Glutamatergic neuron (in vitro differentiated cells): ENCODE results near the gene SPIRE1. TPM values are rescaled to one million over a fixed set of nuclear protein-coding genes. Genes with fewer than 3 reads are reported as not detected.

ENCODE experiments used
- DNase-seq: peaks from one replicate; pipeline ENCODE4 v3.0.0; 2022
- H3K27ac Mint-ChIP-seq: one replicate; pipeline ENCODE4 v1.8.0; 2020; ENCODE audit warnings: mild to moderate bottlenecking, mixed read lengths, inconsistent platforms; ENCODE audit not compliant: unreplicated experiment
- H3K27me3 Mint-ChIP-seq: one replicate; pipeline ENCODE4 v1.8.0; 2020; ENCODE audit warnings: mild to moderate bottlenecking, moderate library complexity, mixed read lengths, inconsistent platforms; ENCODE audit not compliant: unreplicated experiment
- H3K36me3 Mint-ChIP-seq: one replicate; pipeline ENCODE4 v1.8.0; 2020; ENCODE audit warnings: mild to moderate bottlenecking, mixed read lengths, inconsistent platforms; ENCODE audit not compliant: unreplicated experiment
- H3K4me1 Mint-ChIP-seq: one replicate; pipeline ENCODE4 v1.8.0; 2020; ENCODE audit warnings: mild to moderate bottlenecking, low read depth, mixed read lengths, inconsistent platforms; ENCODE audit not compliant: unreplicated experiment
- H3K4me3 Mint-ChIP-seq: one replicate; pipeline ENCODE4 v1.8.0; 2020; ENCODE audit warnings: mild to moderate bottlenecking, mixed read lengths, inconsistent platforms; ENCODE audit not compliant: unreplicated experiment
- H3K9me3 Mint-ChIP-seq: one replicate; pipeline ENCODE4 v1.8.0; 2020; ENCODE audit warnings: mild to moderate bottlenecking, moderate library complexity, mixed read lengths, inconsistent platforms; ENCODE audit not compliant: unreplicated experiment
- total RNA-seq: library from RNA; stranded (reverse); fragmentation: NEBNext Ultra II Directional; extraction: Animal tissue kit (Norgen Biotek cat#: 25700); gene quantifications from one replicate; pipeline ENCODE4 v1.2.1, GENCODE V29; 2021; ENCODE audit not compliant: unreplicated experiment
- TF ChIP-seq, protein P1 (sequence below): fragments of 200-600 bp; sonication (generic); IDR thresholded peaks from one replicate; pipeline ENCODE4 v1.5.0; 2021; ENCODE audit not compliant: partially characterized antibody, unreplicated experiment

Gene SPIRE1
- total RNA-seq, 1 donor from 2014 or later = 29.9 TPM

DNA sequence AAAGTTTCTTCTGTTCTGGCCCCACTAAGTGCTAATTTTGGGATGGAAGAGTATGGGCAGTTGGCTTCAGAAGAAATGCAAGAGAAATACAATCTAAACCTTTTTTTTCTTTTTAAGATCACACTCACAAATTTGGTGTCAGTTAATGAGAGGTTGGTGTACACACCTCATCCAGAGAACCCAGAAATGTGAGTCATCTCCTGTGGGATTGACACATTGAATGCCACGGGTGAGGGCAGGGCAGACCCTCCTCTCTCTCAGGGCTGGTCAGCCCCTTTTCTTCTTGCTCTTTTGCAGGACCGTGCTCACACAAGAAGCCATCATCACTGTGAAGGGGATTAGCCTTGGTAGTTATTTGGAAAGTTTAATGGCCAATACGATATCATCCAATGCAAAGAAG, 231.0 kb downstream of the SPIRE1 start:
- Mint-ChIP-seq H3K27ac (no peak overlapping the region), H3K36me3 (peaks cover 4% of the 10 kb centered on the region), H3K9me3 (no peaks in the 10 kb centered on the region), H3K27me3 (peaks cover 4% of the 10 kb centered on the region), H3K4me3 (no peak overlapping the region), H3K4me1 (no peaks in the 10 kb centered on the region)
- TF ChIP-seq, protein P1, sequence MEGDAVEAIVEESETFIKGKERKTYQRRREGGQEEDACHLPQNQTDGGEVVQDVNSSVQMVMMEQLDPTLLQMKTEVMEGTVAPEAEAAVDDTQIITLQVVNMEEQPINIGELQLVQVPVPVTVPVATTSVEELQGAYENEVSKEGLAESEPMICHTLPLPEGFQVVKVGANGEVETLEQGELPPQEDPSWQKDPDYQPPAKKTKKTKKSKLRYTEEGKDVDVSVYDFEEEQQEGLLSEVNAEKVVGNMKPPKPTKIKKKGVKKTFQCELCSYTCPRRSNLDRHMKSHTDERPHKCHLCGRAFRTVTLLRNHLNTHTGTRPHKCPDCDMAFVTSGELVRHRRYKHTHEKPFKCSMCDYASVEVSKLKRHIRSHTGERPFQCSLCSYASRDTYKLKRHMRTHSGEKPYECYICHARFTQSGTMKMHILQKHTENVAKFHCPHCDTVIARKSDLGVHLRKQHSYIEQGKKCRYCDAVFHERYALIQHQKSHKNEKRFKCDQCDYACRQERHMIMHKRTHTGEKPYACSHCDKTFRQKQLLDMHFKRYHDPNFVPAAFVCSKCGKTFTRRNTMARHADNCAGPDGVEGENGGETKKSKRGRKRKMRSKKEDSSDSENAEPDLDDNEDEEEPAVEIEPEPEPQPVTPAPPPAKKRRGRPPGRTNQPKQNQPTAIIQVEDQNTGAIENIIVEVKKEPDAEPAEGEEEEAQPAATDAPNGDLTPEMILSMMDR = no peak
- DNase-seq = no peak

GRCh38 chr18:12424252-12424651, 233.7 kb downstream of the SPIRE1 start:
- TF ChIP-seq, protein P1 = no peak
- H3K9me3 Mint-ChIP-seq = no peaks in the 10 kb centered on the region
- H3K27me3 Mint-ChIP-seq = peaks cover 9% of the 10 kb centered on the region
- H3K27ac Mint-ChIP-seq = no peak overlapping the region
- DNase-seq = no peak
- peaks cover 4% of the 10 kb centered on the region for H3K36me3 Mint-ChIP-seq
- H3K4me1 Mint-ChIP-seq = peaks cover 7% of the 10 kb centered on the region
- no peak overlapping the region for H3K4me3 Mint-ChIP-seq

DNA sequence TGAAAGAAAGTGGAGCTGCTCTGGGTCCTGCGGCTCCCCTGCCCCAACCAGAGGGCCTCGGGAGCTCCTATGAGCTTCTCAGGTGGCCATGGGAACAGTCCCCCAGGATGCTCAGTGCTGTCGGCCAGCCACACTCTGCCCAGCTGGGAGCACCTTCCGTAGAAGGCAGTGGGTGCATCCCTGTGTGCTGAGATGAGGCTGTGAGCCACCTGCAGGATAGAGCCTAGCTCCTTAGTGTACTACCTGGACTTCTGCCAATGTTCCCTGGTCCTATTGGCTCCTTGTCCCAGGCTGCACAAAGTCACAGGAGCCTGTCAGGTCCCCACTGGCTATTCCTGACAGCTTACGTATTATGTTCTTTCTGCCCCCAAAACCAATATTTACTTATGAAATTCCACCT, 234.1 kb downstream of the SPIRE1 start:
- Mint-ChIP-seq H3K9me3 (no peaks in the 10 kb centered on the region), H3K27me3 (peaks cover 9% of the 10 kb centered on the region), H3K27ac (no peak overlapping the region), H3K4me1 (peaks cover 7% of the 10 kb centered on the region), H3K36me3 (peaks cover 4% of the 10 kb centered on the region), H3K4me3 (no peak overlapping the region)
- TF ChIP-seq, protein P1 = no peak
- DNase-seq = no peak

DNA sequence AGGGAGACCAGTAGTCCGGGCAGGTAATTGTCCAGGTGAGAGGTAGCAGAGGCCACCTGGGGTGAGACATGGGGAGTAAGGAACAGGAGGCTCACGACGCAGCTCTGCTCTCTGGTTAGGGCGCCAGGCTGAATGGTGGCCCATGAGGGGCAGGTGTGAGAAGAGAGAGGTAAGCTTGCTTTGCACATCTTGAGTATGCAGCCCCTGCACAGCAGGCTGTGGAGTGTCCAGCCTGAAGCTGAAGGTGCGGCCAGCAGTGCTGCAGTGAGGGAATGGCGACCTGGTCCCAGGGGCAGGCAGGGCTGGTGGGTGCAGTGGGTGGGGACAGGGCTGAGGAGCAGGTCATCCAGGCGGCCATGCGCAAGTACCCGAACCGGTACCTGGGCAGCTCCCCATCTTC, 234.5 kb downstream of the SPIRE1 start:
- Mint-ChIP-seq H3K9me3 (peaks cover 1% of the 10 kb centered on the region), H3K4me1 (peaks cover 7% of the 10 kb centered on the region)
- no peak for DNase-seq

GRCh38 chr18:12422936-12423335, 235.0 kb downstream of the SPIRE1 start:
- Mint-ChIP-seq H3K9me3 (peaks cover 2% of the 10 kb centered on the region), H3K27me3 (peaks cover 6% of the 10 kb centered on the region), H3K27ac (no peak overlapping the region), H3K4me3 (no peak overlapping the region), H3K4me1 (peaks cover 7% of the 10 kb centered on the region), H3K36me3 (no peaks in the 10 kb centered on the region)
- TF ChIP-seq, protein P1 = no peak
- DNase-seq = no peak

More for the DNA sequence above, 234.5 kb downstream of the SPIRE1 start:
- H3K27me3 Mint-ChIP-seq = peaks cover 7% of the 10 kb centered on the region
- no peak overlapping the region for H3K4me3 Mint-ChIP-seq
- TF ChIP-seq, protein P1 = no peak
- H3K36me3 Mint-ChIP-seq = peaks cover 2% of the 10 kb centered on the region
- H3K27ac Mint-ChIP-seq = no peak overlapping the region
